ENCODE data around the gene LMX1A. TPM values are rescaled to one million over a fixed set of nuclear protein-coding genes. Genes with fewer than 3 reads are reported as not detected.

The LMX1A gene
- total and polyA plus RNA-seq, 9 of the 15 experiments (the other 6 are each of a cell fraction or from before 2014, with no cell fraction given) = not detected

DNA sequence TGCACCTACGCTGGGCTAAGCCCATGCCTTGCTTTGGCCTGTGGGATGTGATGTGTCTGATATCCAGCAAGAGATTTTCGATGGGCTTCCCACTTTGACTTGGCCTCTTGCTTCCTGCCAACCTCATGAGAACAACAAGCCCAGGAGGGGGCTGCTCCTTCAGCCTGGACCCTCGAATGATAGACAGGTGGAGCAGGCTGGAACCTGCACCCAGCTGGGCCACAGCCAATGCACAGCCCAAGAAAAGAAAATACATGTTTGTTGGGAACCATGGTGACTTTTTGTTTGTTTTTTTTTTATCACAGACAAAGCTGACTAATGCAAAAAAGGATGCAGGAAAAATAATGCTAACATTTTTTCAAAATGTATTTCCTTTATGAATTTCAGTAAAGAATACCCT, 144.3 kb downstream of the LMX1A start:
- CTCF ChIA-PET (ENCODE audit: low intra/inter-chr PET ratio) = no interaction called here
- in situ Hi-C loops (cut with MboI) = no loop called here
- no peak for FAIRE-seq
- TF ChIP-seq PTRF (tag; IDR thresholded peaks at IDR 0.05) (no peak), ZNF408 (CRISPR knock-in tag; IDR thresholded peaks at IDR 0.05; ENCODE audit: low read depth) (no peak), ZNF444 (CRISPR knock-in tag; IDR thresholded peaks at IDR 0.05) (no peak), NFE2 (IDR thresholded peaks at IDR 0.05; ENCODE audit: low read depth) (no peak), ZBTB8A (IDR thresholded peaks at IDR 0.05; ENCODE audit: partially characterized antibody) (no peak), CBX5 (IDR thresholded peaks at IDR 0.05; ENCODE audit: borderline replicate concordance, low read depth) (no peak), HDAC2 (IDR thresholded peaks at IDR 0.05) (no peak), XRCC4 (IDR thresholded peaks at IDR 0.05; ENCODE audit: extremely low read depth, insufficient read depth, insufficient read length) (no peak), PML (IDR thresholded peaks at IDR 0.05; ENCODE audit: low read length) (no peak), SAP30 (IDR thresholded peaks at IDR 0.05; ENCODE audit: borderline replicate concordance, insufficient read depth, low read depth, low read length, poor library complexity, severe bottlenecking) (no peak)
- TF ChIP-seq, protein P1, sequence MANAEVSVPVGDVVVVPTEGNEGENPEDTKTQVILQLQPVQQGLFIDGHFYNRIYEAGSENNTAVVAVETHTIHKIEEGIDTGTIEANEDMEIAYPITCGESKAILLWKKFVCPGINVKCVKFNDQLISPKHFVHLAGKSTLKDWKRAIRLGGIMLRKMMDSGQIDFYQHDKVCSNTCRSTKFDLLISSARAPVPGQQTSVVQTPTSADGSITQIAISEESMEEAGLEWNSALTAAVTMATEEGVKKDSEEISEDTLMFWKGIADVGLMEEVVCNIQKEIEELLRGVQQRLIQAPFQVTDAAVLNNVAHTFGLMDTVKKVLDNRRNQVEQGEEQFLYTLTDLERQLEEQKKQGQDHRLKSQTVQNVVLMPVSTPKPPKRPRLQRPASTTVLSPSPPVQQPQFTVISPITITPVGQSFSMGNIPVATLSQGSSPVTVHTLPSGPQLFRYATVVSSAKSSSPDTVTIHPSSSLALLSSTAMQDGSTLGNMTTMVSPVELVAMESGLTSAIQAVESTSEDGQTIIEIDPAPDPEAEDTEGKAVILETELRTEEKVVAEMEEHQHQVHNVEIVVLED (CRISPR knock-in tag; IDR thresholded peaks at IDR 0.05) = no peak
- TF ChIP-seq, protein P2, sequence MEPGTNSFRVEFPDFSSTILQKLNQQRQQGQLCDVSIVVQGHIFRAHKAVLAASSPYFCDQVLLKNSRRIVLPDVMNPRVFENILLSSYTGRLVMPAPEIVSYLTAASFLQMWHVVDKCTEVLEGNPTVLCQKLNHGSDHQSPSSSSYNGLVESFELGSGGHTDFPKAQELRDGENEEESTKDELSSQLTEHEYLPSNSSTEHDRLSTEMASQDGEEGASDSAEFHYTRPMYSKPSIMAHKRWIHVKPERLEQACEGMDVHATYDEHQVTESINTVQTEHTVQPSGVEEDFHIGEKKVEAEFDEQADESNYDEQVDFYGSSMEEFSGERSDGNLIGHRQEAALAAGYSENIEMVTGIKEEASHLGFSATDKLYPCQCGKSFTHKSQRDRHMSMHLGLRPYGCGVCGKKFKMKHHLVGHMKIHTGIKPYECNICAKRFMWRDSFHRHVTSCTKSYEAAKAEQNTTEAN (CRISPR knock-in tag; IDR thresholded peaks at IDR 0.05) = no peak

More for the DNA sequence above, 144.3 kb downstream of the LMX1A start:
- 0% methylated on average over 2 of the region's 3 CpGs for WGBS (ENCODE audit: insufficient coverage, low coverage, missing lambda C conversion rate)
- no peak overlapping the region for H3K4me2 ChIP-seq (ENCODE audit: insufficient read depth, low read length)
- no peak overlapping the region for H2AFZ ChIP-seq (ENCODE audit: low read depth, low read length)
- H3K27me3 ChIP-seq (ENCODE audit: control insufficient read depth in 2 of 2, insufficient read depth in 2 of 2, low read length in 2 of 2) = no peaks in the 10 kb centered on the region
- intact Hi-C loops (cut with micrococcal nuclease) = no loop called here
- H3K9me3 ChIP-seq (replicated peaks; ENCODE audit: control insufficient read depth, insufficient read depth, low read depth, low read length) = no peaks in the 10 kb centered on the region
- H3K4me1 ChIP-seq (replicated peaks in 1 of 2; ENCODE audit: control insufficient read depth in 2 of 2, insufficient read depth in 2 of 2, low read length in 2 of 2) = peaks cover 0 to 6% of the 10 kb centered on the region in 2 experiments; a peak in 3 of 5 replicates
- H3K9me1 ChIP-seq (ENCODE audit: control insufficient read depth, insufficient read depth, low read length) = no peaks in the 10 kb centered on the region
- ATAC-seq (no peak), DNase-seq (ENCODE audit: extremely low read depth in 1 of 4, low spot score in 3 of 4) (no peak)
- no peak overlapping the region for H3K27ac ChIP-seq (ENCODE audit: extremely low read depth, low read depth, low read length)
- no peaks in the 10 kb centered on the region; the same call in 1 of the 2 replicates for H4K20me1 ChIP-seq (replicated peaks; ENCODE audit: control insufficient read depth, insufficient read depth, low read length)
- H3K79me2 ChIP-seq (ENCODE audit: control insufficient read depth, insufficient read depth, low read length) = no peaks in the 10 kb centered on the region
- no TSS peak for BruUV-seq (replicated peaks)
- H3K9ac ChIP-seq (ENCODE audit: insufficient read depth in 1 of 2, low read depth in 2 of 2, low read length in 2 of 2) = no peak overlapping the region
- POLR2A ChIA-PET = no interaction called here
- H3K36me3 ChIP-seq (ENCODE audit: control insufficient read depth, insufficient read depth, low read length) = no peaks in the 10 kb centered on the region
- H3K4me3 ChIP-seq = no peak overlapping the region
